ENCODE results near the gene SPATA3.

GRCh38 chr2:230956827-230957755, 38.8 kb upstream of the SPATA3 start:
- TF ChIP-seq ZNF841 (CRISPR knock-in tag; IDR thresholded peaks at IDR 0.05; ENCODE audit: borderline replicate concordance) (no peak), ZFP91 (CRISPR knock-in tag; IDR thresholded peaks at IDR 0.05; ENCODE audit: borderline replicate concordance) (no peak), ZNF775 (CRISPR knock-in tag; IDR thresholded peaks at IDR 0.05; ENCODE audit: borderline replicate concordance) (no peak), TAF1 (CRISPR knock-in tag; IDR thresholded peaks at IDR 0.05) (no peak), FIP1L1 (IDR thresholded peaks at IDR 0.05; ENCODE audit: borderline replicate concordance, insufficient read depth, low read depth, low read length) (no peak), EP300 (IDR thresholded peaks at IDR 0.05; ENCODE audit: low read depth in 2 of 2, low read length in 2 of 2) (no peak), EP300 (CRISPR knock-in tag; IDR thresholded peaks at IDR 0.05; ENCODE audit: borderline replicate concordance) (no peak), ELF1 (CRISPR knock-in tag; IDR thresholded peaks at IDR 0.05) (no peak), POLR2AphosphoS5 (IDR thresholded peaks at IDR 0.05; ENCODE audit: low read depth, low read length) (no peak), CTCF (CRISPR knock-in tag; IDR thresholded peaks at IDR 0.05) (no peak)
